A549 (cell line): Measurements from ENCODE around the gene PRX. TPM values are rescaled to one million over a fixed set of nuclear protein-coding genes. Genes with fewer than 3 reads are reported as not detected.
"Not testable (repeated sequence)": the region's sequence is repeated elsewhere in the genome, so short reads cannot be mapped to it uniquely, and the experiment has no call there.

Source experiments
- ATAC-seq, 2 experiments: fragments of 200-7000 bp in 1 of 2; fragments of >200 bp in 1 of 2; cut with Nextera tagmentation in 1 of 2; cut with Tn5 transposase in 1 of 2; 3 replicates each; pipeline versions ENCODE4 v1.8.0 to v1.9.1; 2018 to 2020; ENCODE audit warnings: mild to moderate bottlenecking in 1 of 2, moderate library complexity in 1 of 2
- CTCF ChIA-PET: fragments of 300-600 bp; sonication (Branson Sonifier 250); formaldehyde crosslinking; extraction: SDS; loops from one replicate; lab custom pipeline; 2021; ENCODE audit warnings: antibody characterized with exemption, inconsistent platforms; lab: Yijun Ruan, JAX
- POLR2A ChIA-PET: fragments of 350-600 bp; formaldehyde crosslinking; extraction: SDS; loops from one replicate; lab custom pipeline; 2021; ENCODE audit warnings: antibody characterized with exemption, inconsistent platforms; lab: Yijun Ruan, JAX
- DNase-seq, 2 experiments: peaks; one replicate each; pipeline versions ENCODE4 v3.0.0 to v3.0.0-alpha.2; 2011 to 2016; ENCODE audit warnings: low read depth in 1 of 2, low spot score in 1 of 2
- FAIRE-seq: peaks from 2 replicates; lab custom pipeline; 2011; peaks lifted over from hg19 to GRCh38; lab: Jason Lieb, UNC
- H3K27ac ChIP-seq, 2 experiments: fragments of >200 bp; sonication (Bioruptor Twin); formaldehyde crosslinking; 3 replicates each; pipeline ENCODE4 v1.5.1; 2016 to 2017
- H3K4me1 ChIP-seq: fragments of >200 bp; sonication (Bioruptor Twin); formaldehyde crosslinking; 3 replicates; pipeline ENCODE4 v1.6.1; 2016
- H3K4me2 ChIP-seq: fragments of >200 bp; sonication (Bioruptor Twin); formaldehyde crosslinking; 3 replicates; pipeline ENCODE4 v1.6.1; 2016
- H3K4me3 ChIP-seq: fragments of >200 bp; sonication (Bioruptor Twin); formaldehyde crosslinking; 3 replicates; pipeline ENCODE4 v1.5.1; 2016
- H3K9me3 ChIP-seq: fragments of >200 bp; sonication (Bioruptor Twin); formaldehyde crosslinking; 3 replicates; pipeline ENCODE4 v1.6.1; 2016
- BHLHE40 ChIP-seq: IDR thresholded peaks from 2 replicates; pipeline ENCODE4 v1.6.1; 2012; ENCODE audit warnings: low read depth, low read length, inconsistent platforms
- CBX2 ChIP-seq: fragments of 200-600 bp; sonication (generic); IDR thresholded peaks from 2 replicates; pipeline ENCODE4 v1.6.1; 2016; ENCODE audit warnings: low read depth, mild to moderate bottlenecking, borderline replicate concordance
- CHD2 ChIP-seq: fragments of 150-350 bp; IDR thresholded peaks from 2 replicates; pipeline ENCODE4 v1.6.1; 2014; ENCODE audit warnings: low read length; ENCODE audit not compliant: partially characterized antibody
- CHD4 ChIP-seq: fragments of 200-600 bp; sonication (generic); IDR thresholded peaks from 2 replicates; pipeline ENCODE4 v1.6.1; 2016; ENCODE audit warnings: antibody characterized with exemption, mild to moderate bottlenecking, borderline replicate concordance
- EP300 ChIP-seq, 2 experiments: fragments of >200 bp; sonication (Bioruptor Twin); formaldehyde crosslinking; IDR thresholded peaks; 2 replicates in 1 of 2; 3 replicates in 1 of 2; pipeline ENCODE4 v1.6.1; 2016 to 2017
- ESRRA ChIP-seq: fragments of 150-350 bp; IDR thresholded peaks from 2 replicates; pipeline ENCODE4 v1.6.1; 2014; ENCODE audit warnings: mild to moderate bottlenecking, low read length, borderline replicate concordance
- JUNB ChIP-seq: fragments of >200 bp; sonication (Bioruptor Twin); formaldehyde crosslinking; IDR thresholded peaks from 2 replicates; pipeline ENCODE4 v1.6.1; 2016
- KDM1A ChIP-seq: fragments of 200-600 bp; sonication (generic); IDR thresholded peaks from 2 replicates; pipeline ENCODE4 v1.6.1; 2016; ENCODE audit warnings: low read depth, mild to moderate bottlenecking
- MAFK ChIP-seq: fragments of 450-650 bp; IDR thresholded peaks from 2 replicates; pipeline ENCODE4 v1.6.1; 2014; ENCODE audit not compliant: partially characterized antibody
- NPAS2 ChIP-seq: fragments of 250-450 bp; sonication (Bioruptor Pico); IDR thresholded peaks from 2 replicates; pipeline ENCODE4 v1.8.0; 2022; ENCODE audit warnings: mild to moderate bottlenecking, moderate library complexity, borderline replicate concordance
- POLR2A ChIP-seq: IDR thresholded peaks from 2 replicates; pipeline ENCODE4 v1.6.1; 2012; ENCODE audit warnings: mild to moderate bottlenecking, low read length
- RAD21 ChIP-seq, 2 experiments: fragments of >200 bp in 1 of 2; sonication (Bioruptor Twin) in 1 of 2; formaldehyde crosslinking in 1 of 2; IDR thresholded peaks in 1 of 2; conservative IDR thresholded peaks in 1 of 2; 2 replicates in 1 of 2; 3 replicates in 1 of 2; pipeline ENCODE4 v1.6.1; 2012 to 2018; ENCODE audit warnings: inconsistent platforms in 1 of 2
- RARB ChIP-seq: fragments of 250-450 bp; sonication (Bioruptor Pico); IDR thresholded peaks from 2 replicates; pipeline ENCODE4 v1.8.0; 2021; ENCODE audit warnings: mild to moderate bottlenecking, moderate library complexity
- TFCP2L1 ChIP-seq: fragments of 250-450 bp; sonication (Bioruptor Pico); IDR thresholded peaks from 2 replicates; pipeline ENCODE4 v1.5.0; 2021; ENCODE audit warnings: mild to moderate bottlenecking
- TP53 ChIP-seq: fragments of 250-450 bp; sonication (Bioruptor Pico); IDR thresholded peaks from 2 replicates; pipeline ENCODE4 v1.5.0; 2021; ENCODE audit warnings: mild to moderate bottlenecking, moderate library complexity
- ZFP36 ChIP-seq: fragments of 450-650 bp; IDR thresholded peaks from 2 replicates; pipeline ENCODE4 v1.6.1; 2014; ENCODE audit warnings: borderline replicate concordance; ENCODE audit not compliant: partially characterized antibody
- ZNF302 ChIP-seq: fragments of 250-450 bp; sonication (Bioruptor Pico); IDR thresholded peaks from 2 replicates; pipeline ENCODE4 v1.9.0; 2021; ENCODE audit warnings: inconsistent platforms, mild to moderate bottlenecking, moderate library complexity
- WGBS: methylation state at CpG from one replicate; pipeline ENCODE4 v1.1.6; 2017; ENCODE audit errors: missing lambda C conversion rate; 5-methylcytosine and 5-hydroxymethylcytosine counted together
- polyA plus RNA-seq, 4 experiments: library from polyadenylated mRNA; depleted of rRNA in 3 of 4; stranded (reverse); fragments of >200 nt; fragmentation: RNase III in 1 of 4; extraction: RNeasy Plus Mini Kit Qiagen cat#74134 plus additional on column Dnase treatment in 1 of 4; gene quantifications; 2 replicates in 3 of 4; 3 replicates in 1 of 4; pipeline ENCODE4 v1.2.3, GENCODE V29; 2011 to 2017
- TF ChIP-seq, protein P1 (sequence below): fragments of 250-450 bp; sonication (Bioruptor Pico); IDR thresholded peaks from 2 replicates; pipeline ENCODE4 v1.5.0; 2020; ENCODE audit warnings: low read depth, mild to moderate bottlenecking, moderate library complexity
- TF ChIP-seq, protein P2 (sequence below): fragments of >200 bp; sonication (Bioruptor Twin); formaldehyde crosslinking; IDR thresholded peaks from 3 replicates; pipeline ENCODE4 v1.5.1; 2016

The PRX gene
- polyA plus RNA-seq, 2 of the 4 experiments (the other 2 are of a cell fraction) = 1.6 to 1.8 TPM

DNA sequence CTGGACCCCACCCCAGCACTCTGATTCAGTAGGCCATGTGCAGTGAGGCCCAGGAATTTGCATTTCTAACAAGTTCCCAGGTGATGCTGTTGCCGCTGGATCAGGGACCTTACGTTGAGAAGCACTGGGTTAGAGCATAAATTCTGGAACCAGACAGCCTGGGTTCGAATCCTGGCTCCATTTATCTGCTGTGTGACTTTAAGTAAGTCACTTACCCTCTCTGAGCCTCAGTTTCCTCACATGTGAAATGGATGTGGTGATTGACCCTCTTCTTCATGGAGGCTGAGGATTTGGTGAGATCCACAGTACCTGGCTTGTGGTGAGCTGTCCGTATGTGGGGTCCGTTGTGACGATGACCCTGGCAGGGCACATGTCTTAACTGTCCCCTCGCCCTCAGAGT is 39.1 kb downstream of the PRX start:
- 93% methylated on average over 7 of the region's 7 CpGs for WGBS
- H3K27ac ChIP-seq = no peak overlapping the region
- DNase-seq = no peak
- POLR2A ChIA-PET = no interaction called here
- no peaks in the 10 kb centered on the region for H3K4me1 ChIP-seq
- H3K4me3 ChIP-seq = no peak overlapping the region
- TF ChIP-seq KDM1A (0 out of 2 replicates have a peak, but pooled peaks have one; percentile 54), ZFP36 (peak; percentile 71), ESRRA (no peak)
- TF ChIP-seq, all 56 proteins: peak for 2
- no peaks in the 10 kb centered on the region for H3K9me3 ChIP-seq
- ATAC-seq = no peak
- H3K4me2 ChIP-seq = no peak overlapping the region
- CTCF ChIA-PET = interaction anchor here (0.6 to 1.6 kb wide), 8 partner anchors 9 to 234 kb away, joined by 3 to 8 read pairs (median 4); no protein-coding TSS in a partner anchor
- FAIRE-seq = peak; percentile 93

DNA sequence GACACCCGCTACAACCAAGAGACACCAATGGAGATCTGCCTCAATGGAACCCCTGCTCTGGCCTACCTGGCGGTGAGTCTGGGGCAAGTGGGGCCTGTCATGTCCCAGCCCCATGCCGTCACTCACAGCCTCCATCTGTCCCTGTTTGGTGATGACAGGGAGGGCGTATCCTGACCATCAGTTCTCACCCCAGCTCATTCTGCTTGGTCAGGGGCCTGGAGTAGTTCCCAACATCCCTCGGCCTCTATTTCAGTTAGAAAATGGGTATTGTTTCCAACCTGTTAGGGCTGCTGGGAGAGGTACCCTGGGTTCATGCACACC is 41.4 kb downstream of the PRX start:
- ChIA-PET CTCF (interaction anchor here (0.6 to 4.4 kb wide), 16 partner anchors 10 to 1643 kb away, joined by 3 to 16 read pairs (median 4); partner anchors contain the start of genes HIPK4 and SERTAD1), POLR2A (no interaction called here)
- no peak for TF ChIP-seq JUNB
- no peak for TF ChIP-seq CHD2
- TF ChIP-seq BHLHE40 = no peak
- no peak for TF ChIP-seq EP300 (IDR thresholded peaks at IDR 0.05)
- TF ChIP-seq CHD4 = no peak
- no peak for TF ChIP-seq TP53 (CRISPR knock-in tag)
- no peak for TF ChIP-seq MAFK
- TF ChIP-seq RAD21 (conservative IDR thresholded peaks at IDR 0.05 in 1 of 2, IDR thresholded peaks at IDR 0.05 in 1 of 2) = no peak
- TF ChIP-seq NPAS2 = no peak
- no peak for TF ChIP-seq POLR2A
- TF ChIP-seq TFCP2L1 (CRISPR knock-in tag) = no peak
- no peak for TF ChIP-seq ZNF302 (CRISPR knock-in tag)
- TF ChIP-seq, protein P1, sequence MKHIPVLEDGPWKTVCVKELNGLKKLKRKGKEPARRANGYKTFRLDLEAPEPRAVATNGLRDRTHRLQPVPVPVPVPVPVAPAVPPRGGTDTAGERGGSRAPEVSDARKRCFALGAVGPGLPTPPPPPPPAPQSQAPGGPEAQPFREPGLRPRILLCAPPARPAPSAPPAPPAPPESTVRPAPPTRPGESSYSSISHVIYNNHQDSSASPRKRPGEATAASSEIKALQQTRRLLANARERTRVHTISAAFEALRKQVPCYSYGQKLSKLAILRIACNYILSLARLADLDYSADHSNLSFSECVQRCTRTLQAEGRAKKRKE (CRISPR knock-in tag) = no peak
- TF ChIP-seq CBX2 = no peak
- TF ChIP-seq RARB (CRISPR knock-in tag) = no peak
- H3K4me3 ChIP-seq = no peak overlapping the region
- FAIRE-seq = no peak
- no peak for DNase-seq
- H3K9me3 ChIP-seq = no peaks in the 10 kb centered on the region
- no peak overlapping the region for H3K27ac ChIP-seq
- H3K4me1 ChIP-seq = peaks cover 2% of the 10 kb centered on the region
- 91% methylated on average over 5 of the region's 5 CpGs for WGBS
- 0 out of 6 replicates have a peak, but pooled peaks of 1 of the 2 experiments have one; percentile 7 for ATAC-seq
- H3K4me2 ChIP-seq = no peak overlapping the region

DNA sequence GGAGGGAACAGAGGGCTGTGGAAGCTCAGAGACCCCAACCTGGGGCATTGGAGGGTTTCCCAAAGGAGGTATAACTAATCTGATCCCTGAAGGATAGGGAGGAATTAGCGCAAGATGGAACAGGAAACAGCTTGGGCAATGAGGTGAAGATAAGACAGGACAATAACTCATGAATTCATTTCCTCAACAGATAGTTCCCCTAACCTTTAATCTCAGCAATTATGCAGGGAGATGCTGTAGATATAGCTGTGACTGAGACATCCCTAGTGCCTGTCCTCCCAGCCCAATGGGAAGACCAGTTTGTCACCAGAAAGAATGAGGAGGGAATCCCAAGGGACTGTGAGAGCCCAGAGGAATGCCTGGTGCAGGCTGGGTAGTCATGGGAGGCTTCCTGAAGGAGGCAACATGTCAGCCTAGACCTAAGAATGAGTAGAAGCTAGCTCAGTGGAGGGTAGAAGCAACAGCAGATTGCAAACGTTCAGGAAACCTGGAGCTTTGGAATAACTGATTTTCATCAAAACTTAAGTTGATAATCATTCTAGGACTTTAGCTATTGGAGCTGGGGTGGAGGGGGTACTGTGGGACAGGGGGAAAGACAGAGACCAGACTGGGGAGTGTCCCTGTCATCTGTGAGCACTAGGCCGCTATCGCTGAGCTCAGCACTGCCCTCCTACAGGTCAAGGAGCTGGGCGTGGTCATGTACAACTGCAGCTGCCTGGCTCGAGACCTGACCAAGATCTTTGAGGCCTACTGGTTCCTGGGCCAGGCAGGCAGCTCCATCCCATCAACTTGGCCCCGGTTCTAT is 42.0 kb downstream of the PRX start:
- peak in 1 of 2 experiments; percentile 12; a peak in 2 of 6 replicates for ATAC-seq
- Histone ChIP-seq H3K4me3 (no peak overlapping the region), H3K9me3 (no peaks in the 10 kb centered on the region), H3K4me2 (no peak overlapping the region), H3K4me1 (peaks cover 8% of the 10 kb centered on the region), H3K27ac (no peak overlapping the region)
- ChIA-PET POLR2A (no interaction called here), CTCF (interaction anchor here (0.6 to 4.4 kb wide), 19 partner anchors 10 to 1644 kb away, joined by 3 to 16 read pairs (median 3); partner anchors contain the start of genes HIPK4 and SERTAD1)
- FAIRE-seq = peak; percentile 51
- TF ChIP-seq, protein P2, sequence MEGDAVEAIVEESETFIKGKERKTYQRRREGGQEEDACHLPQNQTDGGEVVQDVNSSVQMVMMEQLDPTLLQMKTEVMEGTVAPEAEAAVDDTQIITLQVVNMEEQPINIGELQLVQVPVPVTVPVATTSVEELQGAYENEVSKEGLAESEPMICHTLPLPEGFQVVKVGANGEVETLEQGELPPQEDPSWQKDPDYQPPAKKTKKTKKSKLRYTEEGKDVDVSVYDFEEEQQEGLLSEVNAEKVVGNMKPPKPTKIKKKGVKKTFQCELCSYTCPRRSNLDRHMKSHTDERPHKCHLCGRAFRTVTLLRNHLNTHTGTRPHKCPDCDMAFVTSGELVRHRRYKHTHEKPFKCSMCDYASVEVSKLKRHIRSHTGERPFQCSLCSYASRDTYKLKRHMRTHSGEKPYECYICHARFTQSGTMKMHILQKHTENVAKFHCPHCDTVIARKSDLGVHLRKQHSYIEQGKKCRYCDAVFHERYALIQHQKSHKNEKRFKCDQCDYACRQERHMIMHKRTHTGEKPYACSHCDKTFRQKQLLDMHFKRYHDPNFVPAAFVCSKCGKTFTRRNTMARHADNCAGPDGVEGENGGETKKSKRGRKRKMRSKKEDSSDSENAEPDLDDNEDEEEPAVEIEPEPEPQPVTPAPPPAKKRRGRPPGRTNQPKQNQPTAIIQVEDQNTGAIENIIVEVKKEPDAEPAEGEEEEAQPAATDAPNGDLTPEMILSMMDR = no peak
- TF ChIP-seq ZFP36 (peak; percentile 74), MAFK (peak; percentile 43)
- DNase-seq = no peak
- 76% methylated on average over 7 of the region's 7 CpGs for WGBS

DNA sequence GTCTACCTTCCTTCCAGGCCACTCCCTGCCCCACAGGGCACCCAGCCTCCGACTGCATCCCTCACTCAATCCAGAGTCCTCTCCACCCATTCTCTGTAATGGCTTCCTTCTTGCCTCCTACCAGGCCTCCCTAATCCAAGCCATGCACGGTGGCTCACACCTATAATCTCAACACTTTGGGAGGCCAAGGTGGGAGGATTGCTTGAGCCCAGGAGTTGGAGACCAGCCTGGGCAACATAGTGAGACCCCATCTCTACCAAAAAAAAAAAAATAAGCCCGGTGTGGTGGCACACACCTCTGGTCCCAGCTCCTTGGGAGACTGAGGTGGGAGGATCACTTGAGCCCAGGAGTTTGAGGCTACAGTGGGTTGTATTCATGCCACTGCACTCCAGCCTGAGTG is 42.9 kb downstream of the PRX start:
- ATAC-seq, POLR2A ChIA-PET, H3K9me3 ChIP-seq, H3K4me2 ChIP-seq, H3K4me3 ChIP-seq, DNase-seq, FAIRE-seq, H3K27ac ChIP-seq: not testable (repeated sequence)
- H3K4me1 ChIP-seq = peaks cover 13% of the 10 kb centered on the region
- WGBS = 91% methylated on average over 3 of the region's 3 CpGs
- CTCF ChIA-PET = interaction anchor here (0.6 to 4.4 kb wide), 11 partner anchors 9 to 234 kb away, joined by 3 to 16 read pairs (median 4); partner anchors contain the start of genes HIPK4 and SERTAD1
